Activated CD4-positive, CD25-positive, alpha-beta regulatory T cell treated with anti-CD3 and anti-CD28 coated beads, Interleukin-2, amount 50 U/mL, for 72 hours (primary cell): Measurements from ENCODE around the gene EIF4E1B.

Experiments used
- DNase-seq: peaks from one replicate; pipeline ENCODE4 v3.0.0; 2021

Gene EIF4E1B

DNA sequence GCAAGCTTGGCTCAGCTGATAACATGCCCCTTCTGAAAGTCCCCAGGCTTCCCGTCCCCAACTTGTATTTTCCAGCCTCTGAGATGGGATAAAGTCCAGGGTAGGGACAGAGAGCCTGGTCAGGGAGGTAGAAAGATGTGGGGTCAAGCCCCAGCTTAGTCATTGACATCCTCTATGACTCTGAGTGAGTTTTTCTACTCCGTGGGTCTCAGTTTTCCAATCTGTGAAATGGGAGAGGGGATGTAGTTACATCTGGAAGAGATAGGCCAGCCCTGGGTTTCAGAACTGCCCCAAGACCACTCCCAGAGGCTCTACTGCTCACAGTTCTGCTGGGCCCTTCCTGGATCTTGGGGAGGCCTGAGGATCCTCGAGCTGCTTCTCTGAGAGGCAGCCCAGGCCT is 23.6 kb upstream of the EIF4E1B start:
- no peak for DNase-seq

GRCh38 chr5:176608142-176608705 is 22.3 kb upstream of the EIF4E1B start:
- no peak for DNase-seq

- no peak for DNase-seq
These were observed 21.3 kb upstream of the EIF4E1B start for GRCh38 chr5:176608937-176609723.

GRCh38 chr5:176609724-176610434 is 20.6 kb upstream of the EIF4E1B start, which contains the start of gene GPRIN1:
GPRIN1 (minus strand) TSS chr5:176610156; CDS start chr5:176599834, 10,322 bp downstream.
- DNase-seq: peak; percentile 82

DNA sequence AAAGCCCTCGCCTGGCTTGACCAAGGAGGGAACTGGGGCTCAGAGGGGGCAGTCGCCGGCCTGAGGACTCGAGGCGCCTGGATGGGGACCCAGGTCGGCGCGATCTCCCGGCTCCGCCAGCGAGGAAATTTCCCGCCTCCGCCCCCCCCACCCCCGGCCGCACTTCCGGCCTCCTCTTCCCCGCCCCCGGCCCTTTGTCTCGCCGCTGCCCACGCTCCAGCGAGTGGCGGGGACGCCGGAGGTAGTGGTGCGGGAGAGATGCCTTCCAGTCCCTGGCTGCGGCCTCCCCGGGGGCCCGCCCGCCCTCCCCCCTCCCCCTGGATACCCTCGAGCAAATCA is 20.1 kb upstream of the EIF4E1B start:
- DNase-seq: no peak

GRCh38 chr5:176611435-176611834 is 19.0 kb upstream of the EIF4E1B start:
- peak; percentile 65 for DNase-seq

DNA sequence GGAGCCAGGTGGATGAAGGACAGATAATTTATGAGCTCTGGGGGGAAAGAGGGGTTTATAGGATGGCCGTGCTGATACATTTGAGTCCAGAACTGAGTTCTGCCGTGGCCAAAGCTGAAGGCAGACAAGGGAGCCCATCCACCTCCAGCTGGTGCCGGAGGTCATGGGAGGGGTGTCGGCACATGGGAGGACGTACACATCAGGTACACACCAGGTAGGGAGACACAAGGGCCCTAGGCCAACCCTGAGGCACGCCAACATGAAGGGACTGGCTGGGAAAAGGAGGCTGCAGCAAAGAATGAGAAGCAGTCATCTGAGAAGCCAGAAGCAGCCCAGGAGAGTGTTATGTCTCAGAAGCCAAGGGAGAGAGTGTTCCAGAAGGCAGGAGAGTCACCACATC is 18.5 kb upstream of the EIF4E1B start:
- no peak for DNase-seq

DNA sequence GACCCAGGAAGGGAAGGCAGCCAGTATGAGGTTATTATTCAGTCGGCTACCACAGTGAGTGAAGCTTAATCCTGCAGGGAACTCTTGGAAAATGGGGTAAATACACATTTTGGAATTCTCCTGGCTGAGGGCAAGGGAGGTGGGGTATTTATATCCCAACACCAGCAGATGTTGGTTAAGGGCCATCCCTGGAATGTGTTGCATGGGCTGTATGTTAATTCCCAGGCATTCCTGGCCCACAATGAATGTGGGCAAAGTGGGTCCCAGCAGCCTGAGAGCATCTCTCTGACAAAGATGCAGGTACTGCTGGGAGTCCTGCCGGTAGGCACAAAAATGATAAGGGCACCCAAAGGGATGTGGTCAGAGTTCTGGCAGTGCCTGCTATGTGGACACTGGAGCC is 17.6 kb upstream of the EIF4E1B start:
- no peak for DNase-seq

DNA sequence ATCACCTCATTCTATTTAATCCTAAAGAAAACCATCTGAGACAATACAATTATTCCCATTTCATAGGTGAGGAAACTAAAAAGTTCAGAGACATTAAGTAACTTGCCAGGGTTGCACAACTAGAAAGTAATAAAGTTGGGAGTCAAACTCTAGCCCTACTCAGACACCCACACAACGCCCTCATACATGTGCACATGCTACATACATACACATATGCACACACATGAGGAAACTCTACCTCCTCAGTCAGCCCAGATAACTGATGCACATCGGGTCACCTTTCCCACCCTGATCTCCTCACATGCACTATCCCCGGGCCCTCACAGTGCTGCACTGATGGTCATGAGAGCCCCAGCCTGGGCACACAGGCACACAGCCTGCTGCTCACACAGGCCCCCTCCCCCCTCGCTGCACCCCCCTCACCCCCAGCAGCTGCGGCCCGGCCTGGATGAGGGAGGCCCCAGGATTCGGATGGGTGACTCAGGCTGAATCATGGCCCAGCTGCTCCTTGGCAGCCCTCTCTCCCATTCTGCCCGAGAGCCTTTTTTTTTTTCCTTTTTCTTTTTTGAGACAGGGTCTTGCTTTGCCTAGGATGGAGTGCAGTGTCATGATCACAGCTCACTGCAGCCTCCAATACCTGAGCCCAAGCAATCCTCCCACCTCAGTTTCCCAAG is 15.5 kb upstream of the EIF4E1B start:
- no peak for DNase-seq

GRCh38 chr5:176616511-176616910 is 14.0 kb upstream of the EIF4E1B start:
- no peak for DNase-seq

DNA sequence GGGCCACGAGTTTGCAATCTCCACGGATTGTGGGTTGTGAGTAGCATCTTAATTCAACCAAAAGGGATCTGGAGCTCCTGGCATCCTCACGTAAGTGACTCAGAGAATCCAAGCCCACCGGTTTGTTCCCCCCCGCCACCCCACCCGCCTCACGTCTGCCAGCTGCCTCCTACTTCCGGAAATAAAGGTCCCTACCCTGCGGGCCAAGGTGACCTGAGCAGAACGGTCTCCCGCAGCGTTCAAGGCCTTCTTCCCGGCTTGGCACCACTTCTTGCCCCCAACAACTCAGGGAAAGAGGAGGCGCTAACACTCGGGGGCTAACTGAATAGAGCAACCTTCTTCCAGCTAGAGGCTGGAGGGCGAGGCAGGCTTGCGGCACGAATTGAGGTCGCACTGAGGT is 11.7 kb upstream of the EIF4E1B start:
- no peak for DNase-seq

DNA sequence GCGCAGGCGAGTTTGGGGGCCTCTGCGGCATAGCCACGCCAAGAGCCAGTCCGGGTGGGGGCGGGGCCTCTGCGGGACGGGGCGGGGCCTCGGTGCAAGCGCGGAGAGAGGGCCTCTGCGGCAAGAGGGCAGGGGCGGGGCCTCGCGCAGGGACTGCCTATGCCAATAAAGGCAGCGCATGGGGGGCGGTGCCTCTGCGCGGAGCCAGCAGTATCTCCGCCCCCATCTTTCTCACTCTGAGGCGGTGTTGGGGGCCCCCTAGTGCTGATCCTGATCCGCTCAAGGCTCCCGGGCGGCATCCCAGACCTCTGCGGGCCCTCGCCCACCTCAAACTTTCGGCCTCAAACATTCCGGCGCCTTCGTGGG is 11.3 kb upstream of the EIF4E1B start:
- DNase-seq: peak; percentile 70

DNA sequence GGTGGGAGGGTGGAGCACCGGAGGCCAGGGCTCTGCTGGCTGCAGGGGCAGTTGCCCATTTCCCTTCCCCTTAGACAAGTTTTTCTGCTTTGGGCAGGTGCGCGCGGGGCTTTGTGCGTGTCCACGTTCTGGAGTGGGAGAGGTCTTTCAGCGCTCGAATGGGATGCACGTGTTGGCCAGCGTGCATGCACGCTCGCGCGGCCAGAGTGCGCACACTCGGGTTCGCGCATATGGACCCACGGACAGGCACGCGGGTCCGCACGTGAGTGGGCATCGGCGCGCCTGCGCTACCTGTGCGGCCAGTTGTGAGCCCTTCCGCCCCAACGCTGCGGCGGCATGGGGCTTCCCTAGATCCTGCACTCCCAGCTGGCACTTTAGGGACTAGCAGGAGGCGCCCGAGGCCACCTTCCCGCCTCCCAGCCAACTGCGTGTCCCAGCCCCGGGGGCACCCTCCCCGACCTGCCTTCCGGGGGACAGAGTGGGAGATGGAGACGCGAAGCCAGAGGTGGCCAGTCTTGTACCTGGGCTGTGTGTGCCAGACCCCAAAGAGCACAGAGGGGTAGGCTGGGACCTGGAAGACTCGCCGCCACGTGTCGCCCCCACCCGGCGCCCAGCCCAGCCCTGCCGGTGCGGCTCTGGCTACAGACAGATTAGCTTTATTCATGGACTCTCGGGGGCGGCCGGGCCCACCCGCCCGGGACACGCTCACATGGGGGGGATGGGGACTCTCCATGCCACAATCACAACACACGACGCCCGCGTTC is 10.7 kb upstream of the EIF4E1B start:
- DNase-seq: no peak

DNA sequence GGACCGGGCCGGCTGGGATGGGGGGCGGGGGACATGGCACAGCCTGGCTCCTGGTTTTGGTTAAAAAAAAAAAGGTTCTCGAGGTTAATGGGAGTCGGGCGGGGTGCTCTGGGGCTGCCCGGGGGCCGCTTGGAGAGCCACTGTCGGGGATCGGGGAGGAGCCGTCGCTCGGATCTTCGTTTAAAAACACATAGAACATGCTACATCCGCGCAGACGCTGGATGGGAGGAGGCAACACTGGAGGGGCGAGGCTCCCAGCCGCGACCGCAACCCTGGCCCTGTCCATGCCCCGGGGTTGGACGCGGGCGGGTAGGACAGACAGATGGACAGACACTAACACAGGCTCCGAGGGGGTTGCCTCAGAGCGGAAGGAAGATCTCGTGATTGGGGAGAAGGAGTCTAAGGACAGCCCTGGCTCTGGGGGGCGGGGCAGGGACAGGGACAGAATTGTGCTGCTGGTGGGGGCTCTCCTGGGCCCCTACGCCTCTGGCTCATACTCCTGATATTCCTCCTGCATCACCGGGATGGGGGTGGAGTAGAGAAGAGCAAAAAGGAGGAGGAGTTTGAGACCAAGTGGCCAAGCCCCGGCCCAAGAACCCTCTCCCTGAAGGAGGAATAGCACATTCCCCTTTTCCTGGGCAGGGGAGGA is 10.0 kb upstream of the EIF4E1B start:
- DNase-seq: no peak

GRCh38 chr5:176621661-176622079 is 8.8 kb upstream of the EIF4E1B start:
- no peak for DNase-seq

DNA sequence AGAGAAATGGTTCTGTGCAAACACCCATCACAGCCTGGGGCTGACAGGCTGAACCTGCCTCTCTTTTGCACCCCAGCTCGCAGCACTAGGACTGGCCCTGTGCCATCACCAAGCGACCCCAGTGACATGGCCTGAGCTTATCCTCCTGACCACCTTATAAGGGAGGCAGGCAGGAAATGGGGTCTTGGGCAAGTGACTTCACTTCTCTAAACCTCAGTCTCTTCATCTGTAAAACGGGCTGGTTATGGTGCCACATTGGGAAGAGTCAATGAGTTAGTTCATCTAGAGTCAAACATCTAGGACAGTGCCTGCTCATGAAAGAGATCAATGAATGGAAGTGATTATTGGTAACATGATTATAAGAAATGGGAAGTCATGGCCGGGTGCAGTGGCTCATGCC is 6.3 kb upstream of the EIF4E1B start:
- DNase-seq: no peak

GRCh38 chr5:176624938-176625337 is 5.5 kb upstream of the EIF4E1B start:
- DNase-seq: no peak

DNA sequence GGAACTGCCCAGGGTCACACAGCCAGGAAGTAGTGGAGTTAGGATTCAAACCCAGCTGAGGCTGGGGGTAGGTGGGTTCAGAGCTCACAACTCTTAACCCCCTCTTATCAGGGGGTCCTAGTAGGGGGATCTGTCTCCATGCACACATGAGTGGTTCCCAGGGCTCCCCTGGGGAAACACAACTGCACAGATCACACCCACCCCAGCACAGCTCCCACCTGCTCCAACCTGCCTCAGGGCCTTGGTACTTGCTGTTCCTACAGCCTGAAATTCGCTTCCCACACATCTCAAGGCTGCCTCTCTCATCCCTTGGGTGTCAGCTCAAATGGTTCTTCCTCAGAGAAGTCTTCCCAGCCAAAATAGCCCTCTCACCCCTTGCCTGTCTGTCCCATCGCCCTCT is 5.0 kb upstream of the EIF4E1B start:
- DNase-seq: no peak

- DNase-seq: no peak
These were observed 4.3 kb upstream of the EIF4E1B start for GRCh38 chr5:176625966-176626875.

- no peak for DNase-seq
These were observed 3.6 kb upstream of the EIF4E1B start for GRCh38 chr5:176626876-176627236.

- DNase-seq: no peak
These were observed 2.9 kb upstream of the EIF4E1B start for GRCh38 chr5:176627582-176627981.
